ENCODE measurements around the gene FUZ. TPM values are rescaled to one million over a fixed set of nuclear protein-coding genes. Genes with fewer than 3 reads are reported as not detected.

Gene FUZ
- total and polyA plus RNA-seq, 7 donors, result 7.4 to 32.9 (median 21.0) TPM

- no peaks in the 10 kb centered on the region for H3K9me3 ChIP-seq
- no peak overlapping the region for H3K27ac ChIP-seq
- no peak for DNase-seq
- 95% methylated on average over 20 of the region's 20 CpGs for WGBS, 2 donors
- H3K4me3 ChIP-seq, result no peak overlapping the region
- intact Hi-C loops (cut with DNase I), result no loop called here
- H3K4me1 ChIP-seq, result peaks cover 0 to under 1% (median 0%) of the 10 kb centered on the region in 4 donors
- TF ChIP-seq EP300 (IDR thresholded peaks at IDR 0.05) (no peak), POLR2AphosphoS5 (IDR thresholded peaks at IDR 0.05) (no peak), POLR2A (IDR thresholded peaks at IDR 0.05) (no peak)
- TF ChIP-seq, protein P1, sequence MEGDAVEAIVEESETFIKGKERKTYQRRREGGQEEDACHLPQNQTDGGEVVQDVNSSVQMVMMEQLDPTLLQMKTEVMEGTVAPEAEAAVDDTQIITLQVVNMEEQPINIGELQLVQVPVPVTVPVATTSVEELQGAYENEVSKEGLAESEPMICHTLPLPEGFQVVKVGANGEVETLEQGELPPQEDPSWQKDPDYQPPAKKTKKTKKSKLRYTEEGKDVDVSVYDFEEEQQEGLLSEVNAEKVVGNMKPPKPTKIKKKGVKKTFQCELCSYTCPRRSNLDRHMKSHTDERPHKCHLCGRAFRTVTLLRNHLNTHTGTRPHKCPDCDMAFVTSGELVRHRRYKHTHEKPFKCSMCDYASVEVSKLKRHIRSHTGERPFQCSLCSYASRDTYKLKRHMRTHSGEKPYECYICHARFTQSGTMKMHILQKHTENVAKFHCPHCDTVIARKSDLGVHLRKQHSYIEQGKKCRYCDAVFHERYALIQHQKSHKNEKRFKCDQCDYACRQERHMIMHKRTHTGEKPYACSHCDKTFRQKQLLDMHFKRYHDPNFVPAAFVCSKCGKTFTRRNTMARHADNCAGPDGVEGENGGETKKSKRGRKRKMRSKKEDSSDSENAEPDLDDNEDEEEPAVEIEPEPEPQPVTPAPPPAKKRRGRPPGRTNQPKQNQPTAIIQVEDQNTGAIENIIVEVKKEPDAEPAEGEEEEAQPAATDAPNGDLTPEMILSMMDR (IDR thresholded peaks at IDR 0.05), result no peak
- H3K27me3 ChIP-seq, result no peaks in the 10 kb centered on the region
- peaks cover 0 to 10% (median 0%) of the 10 kb centered on the region in 4 donors for H3K36me3 ChIP-seq
Observed at GRCh38 chr19:49775742-49776370, 37.2 kb downstream of the FUZ start.

DNA sequence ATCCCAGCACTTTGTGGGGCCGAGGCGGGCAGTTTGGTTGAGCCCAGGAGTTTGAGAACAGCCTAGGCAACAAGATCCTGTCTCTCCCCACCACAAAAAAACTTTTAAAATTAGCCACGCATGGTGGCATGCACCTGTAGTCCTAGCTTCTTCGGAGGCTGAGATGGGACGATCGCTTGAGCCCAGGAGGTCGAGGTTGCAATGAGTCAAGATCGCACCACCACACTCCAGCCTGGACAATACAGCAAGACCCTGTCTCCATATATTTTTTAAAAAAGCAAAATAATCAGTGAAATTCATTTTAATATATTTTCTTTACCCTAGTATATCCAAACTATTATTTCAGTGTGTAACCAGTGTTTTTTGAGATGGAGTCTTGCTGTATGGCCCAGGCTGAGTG, 38.1 kb downstream of the FUZ start:
- no peak for TF ChIP-seq POLR2A (IDR thresholded peaks at IDR 0.05)
- TF ChIP-seq EP300 (IDR thresholded peaks at IDR 0.05), result no peak
- TF ChIP-seq POLR2AphosphoS5 (IDR thresholded peaks at IDR 0.05), result no peak
- TF ChIP-seq, protein P1 (IDR thresholded peaks at IDR 0.05), result no peak
- intact Hi-C loops (cut with DNase I), result no loop called here
- Histone ChIP-seq H3K9me3 (no peaks in the 10 kb centered on the region), H3K27me3 (no peaks in the 10 kb centered on the region), H3K36me3 (peaks cover 0 to 10% (median 0%) of the 10 kb centered on the region in 4 donors), H3K4me1 (peaks cover 0 to 5% (median 0%) of the 10 kb centered on the region in 4 donors), H3K4me3 (no peak overlapping the region), H3K27ac (no peak overlapping the region)
- 97% methylated on average over 8 of the region's 8 CpGs for WGBS, 2 donors
- DNase-seq, result no peak

DNA sequence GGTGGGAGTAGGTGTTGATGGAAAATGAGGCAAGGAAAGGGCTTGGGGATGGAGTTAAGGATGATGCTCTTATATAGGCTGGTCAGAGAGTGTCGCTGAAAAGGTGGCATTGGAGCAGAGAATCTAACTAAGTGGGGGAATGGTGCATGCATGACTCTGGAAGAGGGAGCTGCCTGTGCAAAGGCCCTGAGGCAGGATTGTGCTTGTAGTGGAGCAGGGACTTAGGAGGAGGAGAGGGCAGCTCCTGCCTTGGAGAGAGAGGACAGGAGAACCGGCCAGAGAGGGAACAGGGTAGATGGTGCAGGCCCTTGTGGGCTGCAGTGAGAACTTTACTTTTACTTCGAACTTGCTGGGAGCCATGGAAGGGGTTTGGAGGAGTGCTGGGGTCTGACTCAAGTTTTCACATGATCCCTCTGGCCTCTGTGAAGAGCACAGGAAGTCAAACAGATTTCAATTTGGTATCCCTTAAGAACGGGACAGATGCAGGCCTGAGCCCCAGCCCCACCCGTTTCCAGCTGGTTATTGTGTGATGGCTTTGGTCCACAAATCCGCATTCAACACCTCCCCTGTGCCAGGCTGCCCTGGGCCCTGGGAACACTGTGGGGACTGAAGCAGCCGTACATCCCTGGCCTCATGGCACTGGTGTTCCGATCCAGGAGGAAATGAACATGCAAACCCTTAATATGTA, 39.3 kb downstream of the FUZ start:
- Histone ChIP-seq H3K9me3 (no peaks in the 10 kb centered on the region), H3K4me1 (peaks cover 0 to 13% (median 5%) of the 10 kb centered on the region in 4 donors), H3K36me3 (peaks cover 0 to 10% (median 0%) of the 10 kb centered on the region in 4 donors), H3K27ac (no peak overlapping the region), H3K4me3 (no peak overlapping the region), H3K27me3 (no peaks in the 10 kb centered on the region)
- no peak for DNase-seq
- TF ChIP-seq, protein P1 (IDR thresholded peaks at IDR 0.05), result no peak
- TF ChIP-seq EP300 (IDR thresholded peaks at IDR 0.05) (no peak), POLR2A (IDR thresholded peaks at IDR 0.05) (no peak)
- WGBS, 2 donors, result 76 to 86% methylated on average over 8 of the region's 8 CpGs
- intact Hi-C loops (cut with DNase I), result no loop called here

GRCh38 chr19:49772850-49773432, 40.2 kb downstream of the FUZ start:
- Histone ChIP-seq H3K4me1 (peaks cover 0 to 22% (median 13%) of the 10 kb centered on the region in 4 donors), H3K27me3 (no peaks in the 10 kb centered on the region), H3K36me3 (peaks cover 0 to 10% (median 0%) of the 10 kb centered on the region in 4 donors), H3K27ac (no peak overlapping the region), H3K9me3 (no peaks in the 10 kb centered on the region), H3K4me3 (no peak overlapping the region)
- 87 to 94% methylated on average over 10 of the region's 10 CpGs for WGBS, 2 donors
- intact Hi-C loops (cut with DNase I), result no loop called here
- DNase-seq, result no peak
- TF ChIP-seq, protein P1 (IDR thresholded peaks at IDR 0.05), result no peak
- TF ChIP-seq POLR2AphosphoS5 (IDR thresholded peaks at IDR 0.05), result no peak
- no peak for TF ChIP-seq POLR2A (IDR thresholded peaks at IDR 0.05)
- no peak for TF ChIP-seq EP300 (IDR thresholded peaks at IDR 0.05)

All from sigmoid colon (tissue), 7 donors.